GM12892 (cell line): ENCODE results near the gene C19orf85.

ENCODE experiments used
- DNase-seq: peaks from one replicate; pipeline ENCODE4 v3.0.0; 2011; ENCODE audit not compliant: insufficient read length
- FAIRE-seq: peaks from 2 replicates; lab custom pipeline; 2011; peaks lifted over from hg19 to GRCh38; lab: Jason Lieb, UNC
- POLR2A ChIP-seq: IDR thresholded peaks from 2 replicates; pipeline ENCODE4 v1.6.1; 2011; ENCODE audit warnings: low read depth, low read length, control low read depth
- POLR2AphosphoS5 ChIP-seq: IDR thresholded peaks from 2 replicates; pipeline ENCODE4 v1.6.1; 2011; ENCODE audit warnings: low read depth, low read length, control low read depth
- TAF1 ChIP-seq: IDR thresholded peaks from 2 replicates; pipeline ENCODE4 v1.6.1; 2011; ENCODE audit warnings: low read depth, mild to moderate bottlenecking, control low read depth, low read length, borderline replicate concordance

The C19orf85 gene

DNA sequence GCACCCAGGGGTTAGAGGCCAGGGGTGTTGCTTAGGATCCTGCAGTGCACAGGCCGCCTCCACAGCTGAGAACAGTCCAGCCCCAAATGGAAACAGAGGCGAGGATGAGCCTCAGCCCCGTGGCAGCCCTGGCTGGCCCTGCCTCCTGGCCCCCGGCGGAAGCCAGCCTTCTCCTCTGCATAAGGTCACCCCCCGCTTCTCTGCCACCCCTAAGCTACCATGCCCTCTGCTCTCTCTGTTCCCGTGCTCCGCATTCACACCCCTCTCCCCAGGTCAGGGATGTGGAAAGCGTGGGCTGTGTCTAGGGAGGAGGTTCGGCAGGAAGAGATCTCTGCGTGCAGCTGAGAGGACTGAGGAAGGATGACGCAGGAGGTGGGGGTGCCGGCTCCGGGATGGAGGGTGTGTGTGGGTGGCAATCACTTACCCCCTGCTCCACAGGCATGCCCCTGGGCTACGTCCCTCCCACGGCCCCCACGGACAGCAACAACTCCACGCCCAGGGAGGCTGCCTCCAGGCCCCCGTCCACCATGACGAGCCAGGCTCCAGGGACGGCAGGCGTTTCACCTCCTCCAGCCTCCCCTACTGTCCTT lies 29.7 kb upstream of the C19orf85 start:
- FAIRE-seq (no peak), DNase-seq (no peak)
- TF ChIP-seq TAF1 = no peak
- TF ChIP-seq POLR2AphosphoS5 = no peak
- TF ChIP-seq POLR2A = no peak

GRCh38 chr19:55493645-55494171 lies 29.2 kb upstream of the C19orf85 start:
- FAIRE-seq (no peak), DNase-seq (no peak)
- no peak for TF ChIP-seq TAF1
- no peak for TF ChIP-seq POLR2AphosphoS5
- no peak for TF ChIP-seq POLR2A

DNA sequence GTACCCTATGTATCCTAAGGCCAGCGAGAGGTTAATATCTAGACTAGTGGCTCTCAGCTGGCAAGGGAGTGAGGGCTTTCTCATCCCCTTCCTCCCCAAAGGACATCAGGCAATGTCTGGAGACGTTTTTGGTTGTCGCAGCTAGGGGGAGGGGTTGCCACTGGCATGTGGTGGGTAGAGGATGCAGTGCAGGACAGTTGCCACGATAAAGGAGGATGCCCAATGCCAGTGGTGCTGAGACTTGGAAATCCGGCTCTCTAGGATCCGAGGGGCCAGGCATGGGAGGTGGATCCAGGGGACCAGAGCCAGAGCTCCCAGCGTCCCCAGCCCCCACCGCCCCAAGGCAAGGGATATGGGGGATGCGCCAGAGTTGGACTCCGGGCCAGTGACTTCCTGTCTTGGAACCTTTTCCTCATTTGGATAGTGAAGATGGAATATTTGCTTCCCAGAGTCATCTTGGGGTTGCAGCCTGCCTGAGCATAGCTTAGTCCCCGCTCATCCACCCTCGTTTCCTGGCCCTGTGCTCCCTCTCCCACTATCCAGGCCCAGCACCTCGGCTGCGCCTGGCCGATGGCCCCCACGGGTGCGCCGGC lies 28.6 kb upstream of the C19orf85 start:
- DNase-seq (no peak), FAIRE-seq (no peak)
- TF ChIP-seq POLR2A = no peak
- TF ChIP-seq POLR2AphosphoS5 = no peak
- no peak for TF ChIP-seq TAF1

GRCh38 chr19:55492362-55492944 lies 27.9 kb upstream of the C19orf85 start:
- no peak for FAIRE-seq
- no peak for TF ChIP-seq TAF1
- no peak for TF ChIP-seq POLR2A
- no peak for DNase-seq

- FAIRE-seq (no peak), DNase-seq (no peak)
- no peak for TF ChIP-seq POLR2A
- TF ChIP-seq POLR2AphosphoS5 = no peak
- TF ChIP-seq TAF1 = no peak
Measured at GRCh38 chr19:55491546-55492360, 27.2 kb upstream of the C19orf85 start.

- TF ChIP-seq POLR2AphosphoS5 = no peak
- no peak for TF ChIP-seq TAF1
- TF ChIP-seq POLR2A = no peak
- no peak for FAIRE-seq
- DNase-seq = no peak
Measured at GRCh38 chr19:55490478-55491432, 26.2 kb upstream of the C19orf85 start.

DNA sequence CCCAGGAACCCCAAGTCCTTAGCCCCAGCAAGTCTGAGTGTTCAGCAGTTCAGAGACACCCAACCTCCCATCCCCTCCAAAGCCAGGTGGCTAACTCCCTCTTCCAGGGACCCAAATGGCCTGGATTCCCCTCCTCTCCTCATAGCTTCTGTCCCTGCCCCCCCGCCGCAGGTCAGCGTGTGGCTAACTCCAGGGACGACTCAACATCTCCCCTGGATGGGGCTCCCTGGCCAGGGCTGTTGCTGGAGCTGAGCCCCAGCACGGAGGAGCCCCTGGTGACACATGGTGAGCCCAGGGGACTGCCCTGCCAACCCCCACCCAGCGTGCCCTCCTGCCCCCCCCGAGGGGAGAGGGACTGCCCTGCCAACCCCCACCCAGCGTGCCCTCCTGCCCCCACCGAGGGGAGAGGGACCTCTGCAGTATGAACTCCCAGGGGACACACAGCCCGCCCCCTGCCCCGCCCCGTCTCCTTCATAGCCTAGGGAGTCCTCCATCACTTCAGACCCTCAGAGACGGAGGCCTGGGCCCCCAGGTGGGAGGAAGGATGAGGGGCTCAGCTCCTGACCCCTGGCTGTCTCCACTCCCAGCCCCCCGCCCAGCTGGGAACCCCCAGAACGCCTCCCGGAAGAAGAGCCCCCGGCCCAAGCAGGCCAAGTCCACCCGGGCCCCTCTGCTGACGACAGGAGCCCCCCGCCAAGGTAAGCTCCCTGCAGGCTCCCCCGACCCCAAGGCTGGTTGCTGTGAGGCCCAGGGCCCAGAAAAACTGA lies 25.3 kb upstream of the C19orf85 start:
- TF ChIP-seq POLR2AphosphoS5 = no peak
- no peak for TF ChIP-seq POLR2A
- no peak for TF ChIP-seq TAF1
- DNase-seq (no peak), FAIRE-seq (no peak)

GRCh38 chr19:55488986-55489710 lies 24.6 kb upstream of the C19orf85 start:
- DNase-seq (no peak), FAIRE-seq (no peak)
- TF ChIP-seq POLR2AphosphoS5 = no peak

- FAIRE-seq (no peak), DNase-seq (no peak)
- no peak for TF ChIP-seq POLR2A
Measured at GRCh38 chr19:55487924-55488687, 23.6 kb upstream of the C19orf85 start, which contains the start of gene SSC5D. SSC5D (plus strand) TSS chr19:55488436; CDS start chr19:55488590, 154 bp downstream.
